ENCODE measurements around the gene FAM185A.

GRCh38 chr7:102841290-102841689 is 92.5 kb downstream of the FAM185A start:
- TF ChIP-seq ZNF530 (CRISPR knock-in tag; IDR thresholded peaks at IDR 0.05; ENCODE audit: low read depth): no peak
- no peak for TF ChIP-seq ZNF776 (CRISPR knock-in tag; IDR thresholded peaks at IDR 0.05)
- no peak for TF ChIP-seq EEA1 (CRISPR knock-in tag; IDR thresholded peaks at IDR 0.05; ENCODE audit: borderline replicate concordance)
- TF ChIP-seq RNF2 (conservative IDR thresholded peaks at IDR 0.05; ENCODE audit: low read depth): no peak
- no peak for TF ChIP-seq PAF1 (CRISPR knock-in tag; IDR thresholded peaks at IDR 0.05)
- no peak for TF ChIP-seq BORCS8-MEF2B (CRISPR knock-in tag; IDR thresholded peaks at IDR 0.05)
- no peak for TF ChIP-seq CTCF (CRISPR knock-in tag; IDR thresholded peaks at IDR 0.05)
- TF ChIP-seq HCFC1 (IDR thresholded peaks at IDR 0.05; ENCODE audit: low read depth, low read length): no peak
- TF ChIP-seq POLR2A (IDR thresholded peaks at IDR 0.05; ENCODE audit: insufficient read depth in 1 of 2, low read depth in 2 of 2, low read length in 2 of 2): no peak
- TF ChIP-seq KLF9 (CRISPR knock-in tag; IDR thresholded peaks at IDR 0.05; ENCODE audit: low read depth): no peak

Data from HepG2 (cell line).